NCI-H2196 treated with DMSO at 0.1 percent for 48 hours (cell line): ENCODE results near the gene LILRB3.

Source experiments
- DNase-seq: peaks from one replicate; lab custom pipeline; 2025; ENCODE audit not compliant: unreplicated experiment; lab: John Stamatoyannopoulos, UW

The LILRB3 gene

GRCh38 chr19:54169149-54169740 is 53.6 kb downstream of the LILRB3 start:
- DNase-seq = no peak

- DNase-seq = peak; percentile 67
Observed at GRCh38 chr19:54168174-54168917, 54.5 kb downstream of the LILRB3 start.
